H1 (cell line): ENCODE data around the gene PTPRD. TPM values are rescaled to one million over a fixed set of nuclear protein-coding genes. Genes with fewer than 3 reads are reported as not detected.

ENCODE experiments used
- CTCF ChIA-PET: fragments of 300-600 bp; sonication (Branson Sonifier 250); formaldehyde crosslinking; loops from one replicate; lab custom pipeline; 2021; ENCODE audit not compliant: partially characterized antibody; lab: Charles Lee
- POLR2A ChIA-PET: fragments of 300-600 bp; sonication (Branson Sonifier 250); formaldehyde crosslinking; loops from one replicate; lab custom pipeline; 2021; ENCODE audit warnings: inconsistent platforms; ENCODE audit not compliant: partially characterized antibody; lab: Charles Lee
- DNase-seq, 2 experiments: peaks; one replicate each; pipeline versions ENCODE4 v3.0.0 to v3.0.0-alpha.2; 2010 to 2022; ENCODE audit warnings: low spot score in 2 of 2, low read depth in 1 of 2, mixed read lengths in 1 of 2
- FAIRE-seq: peaks from 2 replicates; lab custom pipeline; 2011; peaks lifted over from hg19 to GRCh38; lab: Jason Lieb, UNC
- H2AFZ ChIP-seq: 2 replicates; pipeline ENCODE4 v1.8.1; 2012; ENCODE audit warnings: low read length, inconsistent platforms
- H2AK5ac ChIP-seq: 2 replicates; pipeline ENCODE4 v1.6.1; 2013; ENCODE audit warnings: low read depth, low read length
- H2BK120ac ChIP-seq: replicated peaks from 2 replicates; pipeline ENCODE3; 2013; ENCODE audit warnings: low read depth, low read length, inconsistent platforms
- H2BK12ac ChIP-seq: 2 replicates; pipeline ENCODE4 v1.6.1; 2013; ENCODE audit warnings: low read depth, low read length
- H2BK15ac ChIP-seq: 2 replicates; pipeline ENCODE4 v1.6.1; 2013; ENCODE audit warnings: low read length
- H2BK20ac ChIP-seq: 2 replicates; pipeline ENCODE4 v1.6.1; 2013; ENCODE audit warnings: low read length
- H2BK5ac ChIP-seq: 2 replicates; pipeline ENCODE4 v1.6.1; 2013; ENCODE audit warnings: low read depth, low read length
- H3K14ac ChIP-seq: 2 replicates; pipeline ENCODE4 v1.6.1; 2013; ENCODE audit warnings: inconsistent platforms; ENCODE audit not compliant: insufficient read length
- H3K18ac ChIP-seq: 2 replicates; pipeline ENCODE4 v1.6.1; 2013; ENCODE audit warnings: low read length; ENCODE audit errors: extremely low read depth
- H3K23ac ChIP-seq: 2 replicates; pipeline ENCODE4 v1.6.1; 2013; ENCODE audit warnings: inconsistent platforms; ENCODE audit not compliant: insufficient read length
- H3K23me2 ChIP-seq: 2 replicates; pipeline ENCODE4 v1.6.1; 2013; ENCODE audit warnings: low read depth, low read length
- H3K27ac ChIP-seq: 2 replicates; pipeline ENCODE4 v1.6.1; 2011; ENCODE audit warnings: low read depth, low read length, inconsistent platforms
- H3K27me3 ChIP-seq, 4 experiments: replicated peaks in 1 of 4; 1 replicate in 1 of 4; 2 replicates in 3 of 4; pipeline versions ENCODE4 v1.6.1 to v1.8.1; 2011 to 2013; ENCODE audit warnings: low read length in 3 of 4, mild to moderate bottlenecking in 3 of 4, inconsistent platforms in 2 of 4, mixed read lengths in 2 of 4, moderate library complexity in 1 of 4; ENCODE audit not compliant: control insufficient read depth in 3 of 4, insufficient read depth in 3 of 4; ENCODE audit errors: extremely low read depth in 1 of 4
- H3K36me3 ChIP-seq, 4 experiments: 2 replicates each; pipeline versions ENCODE4 v1.6.1 to v1.8.1; 2011 to 2013; ENCODE audit warnings: mild to moderate bottlenecking in 4 of 4, low read length in 3 of 4, moderate library complexity in 2 of 4, control low read depth in 1 of 4, inconsistent platforms in 1 of 4; ENCODE audit not compliant: insufficient read depth in 4 of 4, control insufficient read depth in 2 of 4
- H3K4ac ChIP-seq: replicated peaks from 2 replicates; pipeline ENCODE3; 2013; ENCODE audit warnings: low read length, low read depth, mixed read lengths, inconsistent platforms; ENCODE audit not compliant: insufficient read length
- H3K4me1 ChIP-seq, 4 experiments: replicated peaks in 1 of 4; 1 replicate in 1 of 4; 2 replicates in 3 of 4; pipeline versions ENCODE4 v1.6.1 to v1.8.1; 2011 to 2013; ENCODE audit warnings: low read length in 3 of 4, inconsistent platforms in 2 of 4, mixed read lengths in 1 of 4; ENCODE audit not compliant: insufficient read depth in 4 of 4, control insufficient read depth in 3 of 4
- H3K4me2 ChIP-seq, 2 experiments: 2 replicates each; pipeline versions ENCODE4 v1.6.1 to v1.8.1; 2011 to 2013; ENCODE audit warnings: low read depth in 2 of 2, low read length in 2 of 2, control low read depth in 1 of 2, inconsistent platforms in 1 of 2, mild to moderate bottlenecking in 1 of 2; ENCODE audit not compliant: insufficient read depth in 1 of 2
- H3K4me3 ChIP-seq, 4 experiments: fragments of 200-600, 300-600 bp in 1 of 4; sonication (generic), shearing (Covaris generic), sonication (Bioruptor Twin) in 1 of 4; 2 replicates each; pipeline versions ENCODE4 v1.5.1 to v1.8.1; 2011 to 2016; ENCODE audit warnings: low read length in 4 of 4, low read depth in 3 of 4, control low read depth in 2 of 4, inconsistent platforms in 2 of 4, mild to moderate bottlenecking in 2 of 4, mixed read lengths in 1 of 4, moderate library complexity in 1 of 4; ENCODE audit not compliant: insufficient read depth in 2 of 4; ENCODE audit errors: extremely low read depth in 1 of 4
- H3K56ac ChIP-seq: replicated peaks from 2 replicates; pipeline ENCODE3; 2013; ENCODE audit warnings: low read depth, mild to moderate bottlenecking, mixed read lengths, low read length, inconsistent platforms; ENCODE audit not compliant: insufficient read length
- H3K79me1 ChIP-seq: 2 replicates; pipeline ENCODE4 v1.6.1; 2013; ENCODE audit warnings: low read depth, low read length, control low read depth
- H3K79me2 ChIP-seq, 2 experiments: 2 replicates each; pipeline versions ENCODE4 v1.6.1 to v1.8.1; 2012 to 2013; ENCODE audit warnings: low read length in 2 of 2, mild to moderate bottlenecking in 2 of 2, inconsistent platforms in 1 of 2; ENCODE audit not compliant: insufficient read depth in 2 of 2, control insufficient read depth in 1 of 2
- H3K9ac ChIP-seq, 4 experiments: replicated peaks in 1 of 4; 1 replicate in 1 of 4; 2 replicates in 3 of 4; pipeline versions ENCODE4 v1.6.1 to v1.8.1; 2011 to 2013; ENCODE audit warnings: low read depth in 3 of 4, low read length in 3 of 4, control low read depth in 2 of 4, mild to moderate bottlenecking in 2 of 4, moderate library complexity in 2 of 4, inconsistent platforms in 1 of 4; ENCODE audit errors: extremely low read depth in 1 of 4
- H3K9me3 ChIP-seq, 2 experiments: 2 replicates each; pipeline versions ENCODE4 v1.6.1 to v1.8.1; 2012 to 2013; ENCODE audit warnings: mild to moderate bottlenecking in 2 of 2, moderate library complexity in 2 of 2, control low read depth in 1 of 2, inconsistent platforms in 1 of 2, low read depth in 1 of 2, low read length in 1 of 2, mixed read lengths in 1 of 2; ENCODE audit not compliant: insufficient read depth in 2 of 2
- H4K20me1 ChIP-seq, 2 experiments: replicated peaks in 1 of 2; 2 replicates each; pipeline versions ENCODE3 to v1.8.1; 2011 to 2013; ENCODE audit warnings: inconsistent platforms in 2 of 2, low read length in 2 of 2, mild to moderate bottlenecking in 1 of 2; ENCODE audit not compliant: insufficient read depth in 2 of 2, control insufficient read depth in 1 of 2
- H4K5ac ChIP-seq: 2 replicates; pipeline ENCODE4 v1.6.1; 2013; ENCODE audit warnings: low read length, low read depth, mixed read lengths, inconsistent platforms; ENCODE audit not compliant: insufficient read length
- H4K8ac ChIP-seq: 2 replicates; pipeline ENCODE4 v1.8.0; 2013; ENCODE audit warnings: mild to moderate bottlenecking, moderate library complexity, low read length, inconsistent platforms; ENCODE audit not compliant: insufficient read depth; ENCODE audit errors: extremely low read depth
- H4K91ac ChIP-seq: replicated peaks from 2 replicates; pipeline ENCODE3; 2013; ENCODE audit warnings: low read length, mixed read lengths, inconsistent platforms; ENCODE audit not compliant: insufficient read length
- ASH2L ChIP-seq: fragments of 200-600, 300-600 bp; sonication (generic); IDR thresholded peaks from one replicate; pipeline ENCODE4 v1.7.1; 2017; ENCODE audit warnings: low read length
- CEBPB ChIP-seq: IDR thresholded peaks from 2 replicates; pipeline ENCODE4 v1.6.1; 2012; ENCODE audit warnings: low read depth, low read length
- EP300 ChIP-seq, 2 experiments: IDR thresholded peaks; 1 replicate in 1 of 2; 2 replicates in 1 of 2; pipeline ENCODE4 v1.6.1; 2011 to 2012; ENCODE audit warnings: low read depth in 2 of 2, low read length in 2 of 2, mild to moderate bottlenecking in 2 of 2, borderline replicate concordance in 1 of 2, inconsistent platforms in 1 of 2, moderate library complexity in 1 of 2
- HDAC6 ChIP-seq: IDR thresholded peaks from one replicate; pipeline ENCODE4 v1.7.1; 2012; ENCODE audit warnings: low read depth, mild to moderate bottlenecking, inconsistent platforms, low read length, moderate library complexity
- MAFK ChIP-seq: IDR thresholded peaks from 2 replicates; pipeline ENCODE4 v1.6.1; 2012; ENCODE audit warnings: low read depth, mild to moderate bottlenecking, improper control_type of control experiment, low read length
- PHF8 ChIP-seq: fragments of 200-600 bp; sonication (generic); conservative IDR thresholded peaks from 2 replicates; pipeline ENCODE4 v1.7.1; 2012; ENCODE audit warnings: low read depth, mild to moderate bottlenecking, inconsistent platforms, low read length, moderate library complexity
- SIRT6 ChIP-seq: IDR thresholded peaks from one replicate; pipeline ENCODE4 v1.7.1; 2012; ENCODE audit warnings: low read length, inconsistent platforms
- TAF7 ChIP-seq: optimal IDR thresholded peaks from 2 replicates; pipeline ENCODE3; 2011; ENCODE audit warnings: low read depth, mild to moderate bottlenecking, inconsistent platforms, low read length, moderate library complexity, borderline replicate concordance
- WGBS, 2 experiments: shearing (Covaris generic) in 1 of 2; methylation state at CpG; one replicate each; pipeline versions ENCODE4 v1.1.6 to v1.1.7; 2013 to 2015; ENCODE audit warnings: low lambda C conversion rate in 2 of 2, mixed read lengths in 2 of 2, inconsistent platforms in 1 of 2, low coverage in 1 of 2, missing lambda C conversion rate in 1 of 2; ENCODE audit not compliant: insufficient replicate concordance in 2 of 2, insufficient coverage in 1 of 2, insufficient read length in 1 of 2; ENCODE audit errors: extremely low coverage in 1 of 2, missing lambda C conversion rate in 1 of 2; 5-methylcytosine and 5-hydroxymethylcytosine counted together
- polyA plus RNA-seq, 7 experiments: library from polyadenylated mRNA; depleted of rRNA in 3 of 7; stranded (reverse) in 5 of 7; unstranded in 2 of 7; fragments of >200 nt in 5 of 7; fragments of 200-250 nt in 2 of 7; gene quantifications; 1 replicate in 5 of 7; 2 replicates in 1 of 7; 4 replicates in 1 of 7; pipeline versions ENCODE4 v1.2.1 to v1.2.3, GENCODE V29; 2011 to 2013; ENCODE audit warnings: missing spikeins in 2 of 7, mixed read lengths in 2 of 7
- total RNA-seq: library from RNA; stranded (reverse); fragmentation: NEBNext Ultra II Directional; extraction: Animal tissue kit (Norgen Biotek cat#: 25700); gene quantifications from 2 replicates; pipeline ENCODE4 v1.2.1, GENCODE V29; 2021

Gene PTPRD
- total and polyA plus RNA-seq, 2 of the 8 experiments (the other 6 are each of a cell fraction or from before 2014, with no cell fraction given): 17.2 to 77.0 TPM

DNA sequence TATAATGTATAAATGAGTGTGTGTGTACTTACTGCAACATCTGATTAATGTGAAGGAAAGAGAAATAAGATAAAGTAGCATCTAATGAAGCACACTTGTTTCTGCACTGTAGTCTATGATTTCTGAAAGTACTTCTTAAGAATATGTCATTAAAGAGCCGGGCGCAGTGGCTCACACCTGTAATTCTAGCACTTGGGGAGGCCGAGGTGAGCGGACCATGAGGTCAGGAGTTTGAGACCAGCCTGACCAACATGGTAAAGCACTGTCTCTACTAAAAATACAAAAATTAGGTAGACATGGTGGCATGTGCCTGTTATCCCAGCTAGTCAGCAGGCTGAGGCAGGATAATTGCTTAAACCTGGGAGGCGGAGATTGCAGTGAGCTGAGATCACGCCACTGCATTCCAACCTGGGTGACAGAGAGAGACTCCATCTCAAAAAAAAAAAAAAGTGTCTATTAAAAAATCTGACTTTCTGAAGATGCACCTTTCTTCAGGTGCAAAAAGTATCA, 556.9 kb downstream of the PTPRD start:
- Histone ChIP-seq H3K23ac (no peak overlapping the region), H4K8ac (no peak overlapping the region), H3K56ac (no peak overlapping the region), H3K14ac (no peak overlapping the region), H3K4ac (no peak overlapping the region), H2BK120ac (no peak overlapping the region), H3K27me3 (peaks cover 0 to 4% (median 0%) of the 10 kb centered on the region in 4 experiments; a peak in 4 of 7 replicates), H3K27ac (no peak overlapping the region), H3K18ac (no peak overlapping the region), H3K36me3 (no peaks in the 10 kb centered on the region), H3K9me3 (no peaks in the 10 kb centered on the region), H3K23me2 (no peaks in the 10 kb centered on the region), H2BK20ac (no peak overlapping the region), H2BK12ac (no peak overlapping the region), H3K79me2 (no peaks in the 10 kb centered on the region), H3K79me1 (no peaks in the 10 kb centered on the region), H3K4me2 (no peak overlapping the region), H2AK5ac (no peak overlapping the region), H3K4me3 (no peak overlapping the region), H2BK15ac (no peak overlapping the region), H2AFZ (no peak overlapping the region), H4K5ac (no peak overlapping the region), H3K9ac (no peak overlapping the region), H2BK5ac (no peak overlapping the region), H4K20me1 (no peaks in the 10 kb centered on the region), H4K91ac (no peak overlapping the region), H3K4me1 (no peaks in the 10 kb centered on the region)
- ChIA-PET CTCF (interaction anchor here (0.6 to 1.2 kb wide), 4 partner anchors 11 to 213 kb away, joined by 3 to 4 read pairs (median 3); no protein-coding TSS in a partner anchor), POLR2A (no interaction called here)
- DNase-seq (no peak), FAIRE-seq (no peak)
- TF ChIP-seq EP300 (IDR thresholded peaks at IDR 0.05; ENCODE audit: borderline replicate concordance in 1 of 2, low read depth in 2 of 2, low read length in 2 of 2) (no peak), ASH2L (no peak), CEBPB (no peak), TAF7 (no peak), HDAC6 (no peak), MAFK (no peak), PHF8 (no peak), SIRT6 (no peak)
- 91% methylated on average over 6 of the region's 6 CpGs; no CpG with 5 or more reads in 1 of the 2 experiments for WGBS, 2 experiments
